Measurements from ENCODE around the gene CCDC142. TPM values are rescaled to one million over a fixed set of nuclear protein-coding genes. Genes with fewer than 3 reads are reported as not detected.
A peak's percentile ranks its signal among the peaks of the same experiment; 100 is the strongest.

Gene CCDC142
- total and polyA plus RNA-seq, 9 of the 15 experiments (the other 6 are each of a cell fraction or from before 2014, with no cell fraction given): 0.55 to 11.7 (median 7.2) TPM

- TF ChIP-seq ZBTB40 (IDR thresholded peaks at IDR 0.05) (peak; percentile 90), ZBTB40 (CRISPR knock-in tag; IDR thresholded peaks at IDR 0.05) (no peak), BRF2 (IDR thresholded peaks at IDR 0.05; ENCODE audit: borderline replicate concordance, insufficient read depth, insufficient read length) (no peak), MYNN (IDR thresholded peaks at IDR 0.05) (no peak), MYNN (CRISPR knock-in tag; IDR thresholded peaks at IDR 0.05) (no peak), GTF2E2 (tag; IDR thresholded peaks at IDR 0.05) (no peak), BDP1 (IDR thresholded peaks at IDR 0.05; ENCODE audit: insufficient read depth, insufficient read length) (no peak), ZNF41 (CRISPR knock-in tag; conservative IDR thresholded peaks at IDR 0.05) (no peak), MTA3 (IDR thresholded peaks at IDR 0.05; ENCODE audit: borderline replicate concordance) (peak; percentile 75; the same call in 1 of the 2 replicates), ZNF586 (CRISPR knock-in tag; conservative IDR thresholded peaks at IDR 0.05) (no peak), PURB (CRISPR knock-in tag; IDR thresholded peaks at IDR 0.05; ENCODE audit: low read depth) (no peak), MEF2A (IDR thresholded peaks at IDR 0.05; ENCODE audit: control insufficient read depth, low read depth, low read length) (no peak), ZNF644 (tag; IDR thresholded peaks at IDR 0.05; ENCODE audit: low read depth) (no peak), CBFA2T3 (IDR thresholded peaks at IDR 0.05) (peak; percentile 29; the same call in 1 of the 2 replicates), ETV6 (IDR thresholded peaks at IDR 0.05; ENCODE audit: borderline replicate concordance in 1 of 2, low read depth in 2 of 2, low read length in 1 of 2) (no peak), ETV6 (CRISPR knock-in tag; IDR thresholded peaks at IDR 0.05; ENCODE audit: borderline replicate concordance) (no peak), GATAD2A (IDR thresholded peaks at IDR 0.05) (no peak), MXD1 (CRISPR knock-in tag; IDR thresholded peaks at IDR 0.05; ENCODE audit: borderline replicate concordance, poor library complexity, severe bottlenecking) (no peak), ARHGAP35 (IDR thresholded peaks at IDR 0.05; ENCODE audit: partially characterized antibody) (no peak)
These were observed 24.5 kb upstream of the CCDC142 start, which contains the start of gene PCGF1 (continued) for GRCh38 chr2:74507145-74507925.

Measured in K562 (cell line).